Measurements from ENCODE around the gene SRRD.

SRRD gene

DNA sequence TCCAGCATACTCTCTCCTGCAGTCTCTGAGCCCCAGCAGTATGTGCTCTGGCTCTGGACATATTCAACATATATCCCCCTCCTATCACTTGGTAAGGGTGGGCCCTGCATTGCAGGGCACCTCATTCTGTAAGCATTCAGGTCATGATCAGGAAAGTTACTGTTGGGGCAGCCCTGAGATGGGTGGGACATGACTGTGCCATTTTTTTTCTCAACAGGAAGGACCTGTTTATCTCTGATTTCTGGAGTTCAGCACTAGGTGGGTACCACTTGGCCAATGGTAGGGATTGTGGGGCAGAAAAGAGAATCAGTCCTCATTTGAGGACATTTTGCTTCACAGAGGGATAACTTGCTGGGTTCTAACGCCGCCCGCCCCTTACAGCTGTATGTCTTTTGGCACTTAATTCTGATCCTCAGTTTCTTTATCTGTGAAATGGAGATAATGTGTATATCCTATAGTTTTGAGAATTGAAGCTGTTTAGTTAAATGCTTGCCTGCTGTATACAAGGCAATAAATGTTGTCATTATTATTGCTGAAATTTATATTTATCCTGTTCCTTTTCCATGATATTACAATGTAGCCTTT, 2.2 kb downstream of the SRRD start:
- no peaks in the 10 kb centered on the region for H3K9me3 ChIP-seq (ENCODE audit: insufficient read depth, low read length, severe bottlenecking)
- TF ChIP-seq, protein P1, sequence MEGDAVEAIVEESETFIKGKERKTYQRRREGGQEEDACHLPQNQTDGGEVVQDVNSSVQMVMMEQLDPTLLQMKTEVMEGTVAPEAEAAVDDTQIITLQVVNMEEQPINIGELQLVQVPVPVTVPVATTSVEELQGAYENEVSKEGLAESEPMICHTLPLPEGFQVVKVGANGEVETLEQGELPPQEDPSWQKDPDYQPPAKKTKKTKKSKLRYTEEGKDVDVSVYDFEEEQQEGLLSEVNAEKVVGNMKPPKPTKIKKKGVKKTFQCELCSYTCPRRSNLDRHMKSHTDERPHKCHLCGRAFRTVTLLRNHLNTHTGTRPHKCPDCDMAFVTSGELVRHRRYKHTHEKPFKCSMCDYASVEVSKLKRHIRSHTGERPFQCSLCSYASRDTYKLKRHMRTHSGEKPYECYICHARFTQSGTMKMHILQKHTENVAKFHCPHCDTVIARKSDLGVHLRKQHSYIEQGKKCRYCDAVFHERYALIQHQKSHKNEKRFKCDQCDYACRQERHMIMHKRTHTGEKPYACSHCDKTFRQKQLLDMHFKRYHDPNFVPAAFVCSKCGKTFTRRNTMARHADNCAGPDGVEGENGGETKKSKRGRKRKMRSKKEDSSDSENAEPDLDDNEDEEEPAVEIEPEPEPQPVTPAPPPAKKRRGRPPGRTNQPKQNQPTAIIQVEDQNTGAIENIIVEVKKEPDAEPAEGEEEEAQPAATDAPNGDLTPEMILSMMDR (IDR thresholded peaks at IDR 0.05; ENCODE audit: borderline replicate concordance, extremely low read depth, low read length, poor library complexity, severe bottlenecking), result no peak
- TF ChIP-seq EZH2 (IDR thresholded peaks at IDR 0.05; ENCODE audit: borderline replicate concordance, low read depth, low read length, severe bottlenecking), result no peak
- peaks cover 56% of the 10 kb centered on the region for H3K79me2 ChIP-seq (ENCODE audit: insufficient read depth, low read length)
- no peak overlapping the region for H2AFZ ChIP-seq (ENCODE audit: low read depth, low read length)
- H3K36me3 ChIP-seq (ENCODE audit: insufficient read depth, low read length), result peaks cover 51% of the 10 kb centered on the region
- H3K4me1 ChIP-seq (ENCODE audit: insufficient read depth, low read length), result peaks cover 79% of the 10 kb centered on the region
- peak overlapping the region; percentile 90 for H3K4me2 ChIP-seq (ENCODE audit: insufficient read depth, low read length)
- no peaks in the 10 kb centered on the region for H4K20me1 ChIP-seq (ENCODE audit: insufficient read depth, low read length)
- H3K27ac ChIP-seq (ENCODE audit: low read length), result peak overlapping the region; percentile 32
- peak overlapping the region in 1 of 2 experiments; percentile 18; a peak in 1 of 4 replicates for H3K4me3 ChIP-seq (ENCODE audit: low read depth in 1 of 2, low read length in 2 of 2)
- no peaks in the 10 kb centered on the region for H3K27me3 ChIP-seq (ENCODE audit: insufficient read depth, low read length, poor library complexity)
- H3K9ac ChIP-seq (ENCODE audit: low read depth, low read length), result peak overlapping the region; percentile 9; the same call in 1 of the 2 replicates
- ATAC-seq (ENCODE audit: insufficient read depth, low read depth) (no peak), DNase-seq (no peak)

DNA sequence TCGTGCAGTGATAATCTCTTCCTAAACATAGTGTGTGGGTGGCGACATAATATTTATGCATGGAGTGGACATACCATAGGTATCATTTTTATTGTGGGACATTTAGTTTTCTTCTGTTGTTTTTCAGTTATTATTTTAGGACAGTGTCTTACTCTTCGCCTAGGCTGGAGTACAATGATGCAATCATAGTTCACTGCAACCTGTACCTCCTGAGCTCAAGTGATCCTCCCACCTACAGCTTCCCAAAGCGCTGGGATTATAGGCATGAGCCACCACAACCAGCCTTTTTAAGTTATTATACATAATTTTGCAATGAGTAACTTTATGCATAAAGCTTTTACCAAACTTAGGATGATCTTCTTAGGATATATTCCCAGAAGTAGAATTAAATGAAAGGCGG, 2.7 kb downstream of the SRRD start:
- Histone ChIP-seq H4K20me1 (ENCODE audit: insufficient read depth, low read length) (no peaks in the 10 kb centered on the region), H3K27ac (ENCODE audit: low read length) (no peak overlapping the region; the same call in 1 of the 2 replicates), H3K4me3 (ENCODE audit: low read depth in 1 of 2, low read length in 2 of 2) (no peak overlapping the region), H3K9ac (ENCODE audit: low read depth, low read length) (no peak overlapping the region), H3K4me2 (ENCODE audit: insufficient read depth, low read length) (peak overlapping the region; percentile 90; the same call in 1 of the 2 replicates), H2AFZ (ENCODE audit: low read depth, low read length) (no peak overlapping the region), H3K4me1 (ENCODE audit: insufficient read depth, low read length) (peaks cover 74% of the 10 kb centered on the region), H3K27me3 (ENCODE audit: insufficient read depth, low read length, poor library complexity) (no peaks in the 10 kb centered on the region), H3K9me3 (ENCODE audit: insufficient read depth, low read length, severe bottlenecking) (no peaks in the 10 kb centered on the region), H3K79me2 (ENCODE audit: insufficient read depth, low read length) (peaks cover 52% of the 10 kb centered on the region), H3K36me3 (ENCODE audit: insufficient read depth, low read length) (peaks cover 52% of the 10 kb centered on the region)
- no peak for DNase-seq
- TF ChIP-seq EZH2 (IDR thresholded peaks at IDR 0.05; ENCODE audit: borderline replicate concordance, low read depth, low read length, severe bottlenecking), result no peak
- TF ChIP-seq, protein P1 (IDR thresholded peaks at IDR 0.05; ENCODE audit: borderline replicate concordance, extremely low read depth, low read length, poor library complexity, severe bottlenecking), result no peak
- no peak for ATAC-seq (ENCODE audit: insufficient read depth, low read depth)

GRCh38 chr22:26487996-26488395, 4.3 kb downstream of the SRRD start:
- Histone ChIP-seq H3K27me3 (ENCODE audit: insufficient read depth, low read length, poor library complexity) (no peaks in the 10 kb centered on the region), H3K79me2 (ENCODE audit: insufficient read depth, low read length) (peaks cover 45% of the 10 kb centered on the region), H3K9ac (ENCODE audit: low read depth, low read length) (peak overlapping the region; percentile 21; the same call in 1 of the 2 replicates), H3K36me3 (ENCODE audit: insufficient read depth, low read length) (peaks cover 61% of the 10 kb centered on the region), H3K4me3 (ENCODE audit: low read depth in 1 of 2, low read length in 2 of 2) (no peak overlapping the region), H3K4me1 (ENCODE audit: insufficient read depth, low read length) (peaks cover 58% of the 10 kb centered on the region), H3K4me2 (ENCODE audit: insufficient read depth, low read length) (peak overlapping the region; percentile 12; the same call in 1 of the 2 replicates), H3K9me3 (ENCODE audit: insufficient read depth, low read length, severe bottlenecking) (no peaks in the 10 kb centered on the region), H4K20me1 (ENCODE audit: insufficient read depth, low read length) (no peaks in the 10 kb centered on the region; the same call in 1 of the 2 replicates), H2AFZ (ENCODE audit: low read depth, low read length) (no peak overlapping the region), H3K27ac (ENCODE audit: low read length) (peak overlapping the region; percentile 73)
- DNase-seq (peak; percentile 66), ATAC-seq (ENCODE audit: insufficient read depth, low read depth) (peak; percentile 27)
- TF ChIP-seq, protein P1 (IDR thresholded peaks at IDR 0.05; ENCODE audit: borderline replicate concordance, extremely low read depth, low read length, poor library complexity, severe bottlenecking), result no peak
- TF ChIP-seq EZH2 (IDR thresholded peaks at IDR 0.05; ENCODE audit: borderline replicate concordance, low read depth, low read length, severe bottlenecking), result no peak
